GM19397 (cell line): ENCODE measurements around the gene LATS2.

Source experiments
- ATAC-seq: cut with Tn5 transposase; IDR thresholded peaks from one replicate; pipeline ENCODE4 v1.9.1; 2021; ENCODE audit warnings: mild to moderate bottlenecking, moderate library complexity; ENCODE audit not compliant: unreplicated experiment

LATS2 gene

DNA sequence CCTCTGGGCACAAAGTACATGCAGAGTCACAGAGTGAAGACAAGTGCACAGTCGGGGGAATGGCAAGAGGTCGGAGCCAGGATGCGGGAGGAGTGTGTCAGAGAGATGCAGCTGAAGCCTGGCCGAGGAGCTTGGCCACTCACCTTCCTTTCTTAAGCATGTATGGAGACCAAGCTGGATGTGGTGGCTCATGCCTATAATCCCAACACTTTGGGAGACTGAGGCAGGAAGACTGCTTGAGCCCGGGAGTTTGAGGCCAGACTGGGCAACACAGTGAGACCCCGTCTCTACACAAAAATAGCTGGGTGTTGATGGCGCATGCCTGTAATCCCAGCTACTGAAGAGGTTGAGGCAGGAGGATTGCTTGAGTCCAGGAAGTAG, 67.0 kb downstream of the LATS2 start:
- no peak for ATAC-seq

- no peak for ATAC-seq
Measured at GRCh38 chr13:20993661-20994440, 67.5 kb downstream of the LATS2 start.

DNA sequence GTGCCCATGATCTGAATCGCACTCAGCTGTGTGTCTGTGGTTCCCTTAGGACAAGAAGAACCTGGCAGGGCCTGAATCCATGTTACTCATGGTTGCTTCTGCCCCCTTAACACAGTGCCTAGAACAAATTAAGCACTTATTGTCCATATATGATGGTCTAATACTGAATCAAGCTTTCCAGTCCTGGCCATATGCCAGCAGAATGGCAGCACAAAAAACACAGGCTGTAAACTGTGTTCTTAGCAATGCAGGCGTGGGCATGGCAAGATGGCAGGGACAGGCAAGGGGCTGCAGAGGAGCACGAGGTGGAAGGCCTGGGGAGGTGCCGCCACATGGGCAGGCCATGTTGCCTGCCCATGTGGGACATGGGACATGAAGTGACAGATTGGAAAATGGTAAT, 68.2 kb downstream of the LATS2 start:
- ATAC-seq, result no peak

DNA sequence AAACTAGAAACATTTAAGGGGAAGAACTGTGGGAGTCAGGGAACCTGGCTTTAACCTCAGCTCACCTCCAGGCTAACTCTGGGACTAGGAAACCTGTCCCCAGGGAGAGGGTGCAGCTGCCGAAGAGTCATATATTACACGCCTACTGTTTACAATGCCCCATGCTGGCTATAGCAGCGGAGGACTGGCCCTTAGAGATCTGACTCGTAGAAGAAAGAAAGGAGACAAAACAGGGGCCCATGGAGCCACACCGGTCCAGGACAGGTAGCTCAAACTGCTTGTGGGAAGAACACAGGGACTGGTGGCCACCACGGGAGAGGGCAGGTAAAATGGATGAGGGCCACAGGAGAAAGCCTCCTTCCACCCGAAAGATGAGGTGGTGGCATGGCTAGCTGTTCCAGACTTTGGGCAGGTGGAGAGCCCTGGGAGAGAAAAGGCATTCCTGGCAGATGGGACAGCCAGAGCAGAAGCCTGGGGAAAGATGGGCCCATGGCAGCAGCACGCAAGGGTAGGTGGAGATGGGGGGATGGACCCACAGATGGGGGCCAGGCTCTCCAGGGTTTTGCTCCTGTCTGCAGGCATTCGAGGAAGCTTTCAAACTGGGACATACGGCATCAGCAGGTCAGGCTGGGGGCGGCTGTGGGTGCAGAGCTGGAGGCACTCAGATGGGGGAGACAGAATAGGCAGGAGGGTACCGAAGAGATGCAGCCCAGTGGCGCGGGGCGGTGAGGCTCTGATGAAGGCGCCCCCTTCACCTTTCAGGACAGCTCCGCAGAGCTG, 69.5 kb downstream of the LATS2 start:
- ATAC-seq, result no peak

DNA sequence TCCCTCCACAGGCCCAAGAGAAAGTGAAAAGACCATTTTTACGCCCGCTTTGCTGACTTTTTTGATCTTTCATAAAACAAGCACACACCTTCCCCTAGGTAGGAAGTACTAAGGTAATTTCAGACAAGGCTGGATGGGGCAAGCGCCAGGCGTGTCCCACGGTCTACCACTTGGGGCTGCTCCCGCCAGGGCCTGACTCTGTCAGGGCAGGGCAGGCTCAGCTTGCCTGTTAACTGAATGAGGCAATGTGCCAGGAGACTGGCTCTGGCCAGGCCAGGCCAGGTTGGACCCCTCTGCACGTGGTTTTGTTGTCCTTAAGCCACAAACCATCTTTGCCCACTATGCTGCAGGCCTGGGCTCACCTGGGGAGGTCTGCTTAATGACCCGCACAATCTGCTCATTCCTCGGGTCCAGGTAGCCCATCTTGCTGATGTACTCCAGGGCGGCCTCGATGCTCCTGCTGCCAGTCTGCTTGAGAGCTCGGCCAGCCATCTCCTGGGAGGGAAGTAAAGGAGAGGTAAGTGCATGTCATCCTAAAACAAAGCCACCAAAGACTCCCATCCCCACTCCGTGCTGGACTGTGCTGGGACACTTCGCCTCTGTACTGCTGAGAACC, 70.4 kb downstream of the LATS2 start:
- ATAC-seq, result no peak

DNA sequence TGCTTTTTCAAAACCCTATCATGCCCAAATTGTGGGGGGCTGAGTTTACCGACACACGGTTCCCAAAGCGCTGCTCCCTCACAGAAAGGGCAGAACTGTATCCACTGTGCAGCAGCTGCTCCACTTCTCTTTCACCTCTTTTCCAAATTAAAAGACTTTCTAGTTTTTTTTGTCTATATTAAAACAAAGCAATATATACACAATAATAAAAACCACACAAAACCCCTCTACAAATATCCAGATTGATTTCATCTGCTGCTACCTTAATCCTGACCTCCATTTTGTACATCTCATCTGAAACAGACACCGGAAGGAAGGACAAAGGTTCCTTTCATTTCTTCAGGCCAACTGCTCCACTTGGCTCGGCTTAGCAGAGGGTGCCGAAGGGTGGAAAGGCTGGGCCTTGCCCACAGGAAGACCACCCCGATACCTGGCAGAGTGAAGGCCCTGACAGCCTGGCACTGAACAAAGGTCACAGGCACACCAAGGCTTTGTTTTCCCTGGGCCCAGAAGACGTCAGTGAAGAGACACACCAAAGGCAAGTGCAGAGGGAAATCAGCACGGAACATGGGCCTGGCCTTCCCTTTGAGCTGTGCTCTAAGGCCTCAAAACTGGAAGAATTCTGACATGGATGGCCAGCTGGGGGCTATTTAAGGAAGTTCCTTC, 71.6 kb downstream of the LATS2 start:
- ATAC-seq, result no peak

DNA sequence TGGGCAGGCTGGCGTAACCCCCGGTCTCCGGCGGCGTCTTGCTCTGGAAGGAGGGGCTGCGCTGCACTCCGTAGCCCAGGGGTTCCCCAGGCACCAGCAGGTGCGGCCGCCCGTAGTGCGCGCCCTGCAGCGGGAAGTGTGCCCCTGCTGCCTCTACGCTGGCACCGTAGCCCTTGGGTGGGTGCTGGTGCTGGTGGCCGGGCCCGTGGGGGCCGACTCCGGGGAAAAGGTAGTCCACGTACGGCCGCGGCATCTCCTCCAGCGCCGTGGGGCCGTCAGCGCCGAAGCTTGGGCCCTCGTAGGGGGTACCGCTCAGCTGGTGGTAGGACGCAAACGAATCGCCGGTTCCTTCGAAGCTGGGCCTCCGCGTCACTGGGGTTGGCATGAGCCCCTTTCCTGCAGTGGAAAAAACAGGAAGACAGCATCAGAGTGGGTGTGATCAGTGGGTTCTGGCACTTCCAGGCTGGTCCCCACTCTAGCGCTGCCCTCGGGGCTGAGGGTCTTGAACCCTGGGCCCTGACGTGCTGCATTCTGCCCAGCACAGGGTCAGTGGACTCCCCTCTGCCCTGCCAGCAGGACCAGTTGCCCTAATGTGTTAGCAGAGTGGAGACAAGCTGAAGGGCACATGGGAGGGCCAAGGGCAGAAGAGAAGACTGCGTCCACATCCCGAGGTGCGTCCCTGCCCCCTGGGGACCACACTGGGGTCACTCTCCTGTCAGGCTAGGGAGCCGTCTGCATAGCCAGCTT, 72.3 kb downstream of the LATS2 start:
- ATAC-seq, result no peak

GRCh38 chr13:20988033-20988908, 73.1 kb downstream of the LATS2 start:
- ATAC-seq, result no peak

GRCh38 chr13:20987599-20987998, 73.8 kb downstream of the LATS2 start:
- ATAC-seq, result no peak

- no peak for ATAC-seq
Measured at GRCh38 chr13:20984879-20985278, 76.5 kb downstream of the LATS2 start.

DNA sequence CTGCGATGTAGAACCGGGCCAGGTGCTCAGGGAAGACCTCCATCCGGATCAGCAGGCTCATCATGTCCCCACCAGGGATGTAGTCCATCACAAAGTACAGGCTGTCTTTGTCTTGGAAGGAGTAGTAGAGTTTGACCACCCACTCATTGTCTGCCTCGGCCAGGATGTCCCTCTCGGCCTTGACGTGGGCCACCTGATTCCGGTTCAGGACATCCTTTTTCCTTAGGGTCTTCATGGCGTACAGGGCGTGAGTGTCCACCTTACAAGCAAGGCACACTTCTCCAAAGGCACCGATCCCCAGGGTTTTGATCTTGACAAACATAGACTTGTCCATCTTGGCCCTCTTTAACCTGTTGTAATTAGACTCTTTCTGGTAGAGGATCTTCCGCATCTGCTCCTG, 78.0 kb downstream of the LATS2 start:
- no peak for ATAC-seq

DNA sequence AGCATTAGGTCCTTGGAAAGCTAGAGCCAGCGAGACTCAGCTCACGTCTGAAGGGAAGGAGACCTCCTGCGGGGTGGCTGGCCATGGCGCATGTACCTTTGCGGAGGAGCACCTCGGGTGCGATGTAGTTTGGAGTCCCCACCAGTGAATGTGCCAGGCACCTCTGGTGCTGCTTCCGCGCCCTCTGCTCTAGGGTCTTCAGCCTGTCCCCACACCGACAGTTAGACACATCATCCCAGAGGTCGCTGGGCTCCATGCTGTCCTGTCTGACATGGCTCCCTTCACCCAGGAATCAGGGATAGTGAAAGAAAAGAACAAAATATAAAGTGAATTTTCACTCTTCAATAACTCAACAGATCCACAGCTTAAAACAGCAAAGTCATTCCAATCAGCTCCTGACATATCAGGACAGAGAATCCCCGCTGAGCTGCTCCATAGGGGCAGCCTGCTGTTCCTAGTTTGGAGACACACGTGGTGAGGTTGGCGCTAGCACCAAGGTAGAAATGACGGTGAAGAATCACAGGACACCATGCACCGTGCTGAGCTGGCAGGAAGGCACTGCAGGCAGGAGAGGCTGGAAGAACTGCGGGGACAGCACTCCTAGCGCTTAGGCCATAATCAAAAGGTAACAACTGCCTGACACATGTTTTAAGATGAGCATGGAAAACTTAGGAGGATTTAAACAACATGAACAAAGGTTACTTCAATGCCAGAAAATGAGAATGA, 79.9 kb downstream of the LATS2 start:
- ATAC-seq, result no peak

GRCh38 chr13:20980899-20981298, 80.5 kb downstream of the LATS2 start:
- no peak for ATAC-seq

DNA sequence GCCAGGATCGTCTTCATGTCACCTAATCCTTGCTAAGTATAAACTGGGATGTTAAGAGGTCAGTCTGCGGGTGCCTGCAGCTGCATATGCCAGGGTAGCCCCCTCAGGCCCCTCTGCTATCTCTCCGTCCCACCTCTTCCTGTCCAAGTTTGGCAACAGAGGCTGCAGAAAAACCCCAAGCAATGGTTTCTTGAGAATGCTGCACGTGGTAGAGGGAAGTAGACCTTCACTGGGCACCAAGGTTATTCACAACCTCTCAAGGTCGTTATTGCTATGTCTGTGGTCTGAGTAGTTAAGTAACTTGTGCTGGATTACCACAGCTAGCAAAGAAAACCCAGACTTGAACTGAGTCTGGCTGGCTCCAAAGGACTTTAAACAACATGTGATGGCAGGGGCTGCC, 81.0 kb downstream of the LATS2 start:
- ATAC-seq, result no peak

DNA sequence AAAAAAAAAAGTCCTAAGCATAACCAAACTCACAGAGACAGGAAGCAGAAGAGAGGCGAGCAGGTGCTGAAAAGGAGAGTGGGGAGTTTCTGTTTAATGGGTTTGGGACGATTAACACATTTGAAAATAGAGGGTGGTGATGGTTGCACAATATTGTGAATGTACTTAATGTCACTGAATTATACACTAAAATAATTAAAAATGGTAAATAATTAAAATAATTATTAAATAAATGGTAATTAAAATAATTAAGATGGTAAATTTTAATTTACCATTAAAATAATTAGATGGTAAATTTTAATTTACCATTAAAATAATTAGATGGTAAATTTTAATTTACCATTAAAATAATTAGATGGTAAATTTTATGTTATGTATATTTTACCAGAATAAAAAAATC, 84.0 kb downstream of the LATS2 start:
- ATAC-seq, result no peak

- no peak for ATAC-seq
Measured at GRCh38 chr13:20974981-20975585, 86.3 kb downstream of the LATS2 start.

GRCh38 chr13:20973886-20974425, 87.4 kb downstream of the LATS2 start:
- ATAC-seq, result no peak

GRCh38 chr13:20972731-20973130, 88.7 kb downstream of the LATS2 start:
- no peak for ATAC-seq
